ENCODE measurements around the gene NAA10.
A peak's percentile ranks its signal among the peaks of the same experiment; 100 is the strongest.

The NAA10 gene

GRCh38 chrX:153970357-153971123 is 35.7 kb upstream of the NAA10 start:
- in situ Hi-C loops (cut with HindIII; ENCODE audit: low sequenced_read_pairs), result no loop called here
- peak overlapping the region; percentile 97 for H3K4me3 ChIP-seq (ENCODE audit: low read depth, low read length)
- DNase-seq (ENCODE audit: low read depth, low spot score), result peak; percentile 72

GRCh38 chrX:153969904-153970356 is 35.1 kb upstream of the NAA10 start:
- peak overlapping the region; percentile 97 for H3K4me3 ChIP-seq (ENCODE audit: low read depth, low read length)
- TF ChIP-seq CTCF (IDR thresholded peaks at IDR 0.05; ENCODE audit: low read depth, low read length), result no peak
- peak; percentile 46 for DNase-seq (ENCODE audit: low read depth, low spot score)
- in situ Hi-C loops (cut with HindIII; ENCODE audit: low sequenced_read_pairs), result no loop called here

More at GRCh38 chrX:153970357-153971123, 35.7 kb upstream of the NAA10 start:
- no peak for TF ChIP-seq CTCF (IDR thresholded peaks at IDR 0.05; ENCODE audit: low read depth, low read length)

- no peak for DNase-seq (ENCODE audit: low read depth, low spot score)
- in situ Hi-C loops (cut with HindIII; ENCODE audit: low sequenced_read_pairs), result no loop called here
These were observed 34.5 kb upstream of the NAA10 start for GRCh38 chrX:153969125-153969903.

DNA sequence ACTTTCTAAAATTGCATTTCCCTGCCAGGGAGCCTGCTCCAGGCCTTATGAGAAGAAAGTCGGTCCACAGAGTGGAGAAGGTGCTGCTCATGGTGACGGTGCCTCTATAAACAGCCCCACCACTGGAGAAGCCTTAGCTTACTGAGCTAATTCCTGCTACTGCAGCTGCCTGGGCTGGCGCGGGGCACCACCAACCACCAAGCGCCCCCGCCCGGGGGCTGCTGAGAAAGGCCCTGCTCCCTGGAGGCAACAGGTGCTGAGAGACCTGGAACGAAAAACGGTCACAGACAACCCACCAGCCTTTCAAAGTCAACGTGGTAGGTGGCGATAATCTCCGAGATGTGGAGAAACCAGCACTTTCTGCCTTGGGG is 33.9 kb upstream of the NAA10 start:
- in situ Hi-C loops (cut with HindIII; ENCODE audit: low sequenced_read_pairs), result no loop called here
- H3K4me3 ChIP-seq (ENCODE audit: low read depth, low read length), result peak overlapping the region; percentile 97
- DNase-seq (ENCODE audit: low read depth, low spot score), result peak; percentile 16
- TF ChIP-seq CTCF (IDR thresholded peaks at IDR 0.05; ENCODE audit: low read depth, low read length), result no peak

More at GRCh38 chrX:153969125-153969903, 34.5 kb upstream of the NAA10 start:
- peak; percentile 5 for TF ChIP-seq CTCF (IDR thresholded peaks at IDR 0.05; ENCODE audit: low read depth, low read length)
- peak overlapping the region; percentile 97 for H3K4me3 ChIP-seq (ENCODE audit: low read depth, low read length)

- DNase-seq (ENCODE audit: low read depth, low spot score), result no peak
- no peak for TF ChIP-seq CTCF (IDR thresholded peaks at IDR 0.05; ENCODE audit: low read depth, low read length)
- H3K4me3 ChIP-seq (ENCODE audit: low read depth, low read length), result no peak overlapping the region
- in situ Hi-C loops (cut with HindIII; ENCODE audit: low sequenced_read_pairs), result no loop called here
These were observed 33.4 kb upstream of the NAA10 start for GRCh38 chrX:153968255-153968654.

DNA sequence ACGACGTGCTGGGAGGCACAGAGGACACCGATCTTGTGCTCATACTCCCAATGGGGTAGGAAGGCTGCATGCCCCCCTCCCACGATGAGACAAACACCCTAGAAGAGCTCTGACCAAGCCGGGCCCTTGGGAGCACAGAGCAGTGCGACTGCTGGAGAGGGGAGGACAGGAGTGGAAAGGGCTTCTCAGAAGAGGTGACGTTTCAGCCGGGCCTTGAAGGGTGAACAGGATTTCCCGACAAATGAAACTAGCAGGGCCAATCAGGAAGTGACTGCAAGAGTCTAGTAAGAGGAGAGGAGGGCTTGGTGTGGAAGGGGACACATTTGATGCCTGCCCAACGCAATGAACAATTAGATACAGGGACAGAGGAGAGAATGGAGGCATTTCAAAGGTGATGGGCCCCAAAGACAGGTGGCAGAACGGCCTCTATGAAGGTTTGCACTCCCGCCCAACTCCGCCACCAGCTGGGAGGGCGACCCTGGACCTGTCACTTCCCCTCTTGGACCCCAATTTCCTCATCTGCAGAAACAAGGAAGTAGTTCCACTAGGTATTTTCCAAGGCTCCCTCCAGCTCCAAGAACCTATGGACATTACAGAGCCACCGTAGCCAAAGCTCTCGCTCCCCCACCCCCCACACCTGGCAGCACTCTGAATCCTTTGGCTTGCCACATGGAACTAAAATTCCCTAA is 32.8 kb upstream of the NAA10 start:
- no peak overlapping the region for H3K4me3 ChIP-seq (ENCODE audit: low read depth, low read length)
- in situ Hi-C loops (cut with HindIII; ENCODE audit: low sequenced_read_pairs), result no loop called here
- TF ChIP-seq CTCF (IDR thresholded peaks at IDR 0.05; ENCODE audit: low read depth, low read length), result no peak
- DNase-seq (ENCODE audit: low read depth, low spot score), result no peak

All from astrocyte of the spinal cord (primary cell).